ENCODE results near the gene MYO7B. TPM values are rescaled to one million over a fixed set of nuclear protein-coding genes. Genes with fewer than 3 reads are reported as not detected.

MYO7B gene
- polyA plus RNA-seq, 2 of the 4 experiments (the other 2 are of a cell fraction): 0.04 to 0.09 TPM

DNA sequence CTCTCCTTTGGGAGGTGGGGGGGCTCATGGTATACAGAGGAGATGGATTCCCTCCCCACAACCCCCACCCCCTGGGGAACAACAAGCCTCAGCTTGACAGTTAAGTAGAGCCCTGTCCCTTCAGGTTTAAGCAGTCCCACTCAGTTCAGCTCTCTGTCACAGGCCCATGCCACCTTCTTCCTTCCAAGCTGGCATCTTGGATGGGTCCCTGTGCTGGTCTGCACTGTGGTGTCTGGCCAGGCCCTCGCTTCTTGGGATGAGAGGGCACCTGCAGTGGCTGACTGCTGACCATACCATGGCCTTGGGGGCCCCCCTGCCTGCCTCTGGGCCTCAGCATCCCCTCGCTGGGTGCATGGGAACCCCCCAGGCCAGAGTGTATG, 90.1 kb downstream of the MYO7B start:
- Histone ChIP-seq H3K4me1 (peaks cover 5% of the 10 kb centered on the region; the same call in 2 of the 3 replicates), H3K27ac (no peak overlapping the region), H3K9me3 (no peaks in the 10 kb centered on the region), H3K4me3 (no peak overlapping the region), H3K4me2 (no peak overlapping the region)
- ChIA-PET CTCF (interaction anchor here (1.0 to 1.7 kb wide), 2 partner anchors 12 to 24 kb away, joined by 3 to 8 read pairs; no protein-coding TSS in a partner anchor), POLR2A (no interaction called here)
- DNase-seq (ENCODE audit: low read depth in 1 of 2, low spot score in 1 of 2): no peak
- ATAC-seq: no peak
- WGBS (ENCODE audit: missing lambda C conversion rate): 71% methylated on average over 2 of the region's 2 CpGs
- FAIRE-seq: no peak
- no peak for TF ChIP-seq RNF2 (IDR thresholded peaks at IDR 0.05; ENCODE audit: borderline replicate concordance, low read depth)
- TF ChIP-seq, protein P1, sequence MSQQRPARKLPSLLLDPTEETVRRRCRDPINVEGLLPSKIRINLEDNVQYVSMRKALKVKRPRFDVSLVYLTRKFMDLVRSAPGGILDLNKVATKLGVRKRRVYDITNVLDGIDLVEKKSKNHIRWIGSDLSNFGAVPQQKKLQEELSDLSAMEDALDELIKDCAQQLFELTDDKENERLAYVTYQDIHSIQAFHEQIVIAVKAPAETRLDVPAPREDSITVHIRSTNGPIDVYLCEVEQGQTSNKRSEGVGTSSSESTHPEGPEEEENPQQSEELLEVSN (IDR thresholded peaks at IDR 0.05; ENCODE audit: borderline replicate concordance, low read depth): no peak
- no peak for TF ChIP-seq RCOR1 (IDR thresholded peaks at IDR 0.05; ENCODE audit: low read depth, low read length)
- TF ChIP-seq SMC3 (IDR thresholded peaks at IDR 0.05): no peak
- no peak for TF ChIP-seq MAFK (IDR thresholded peaks at IDR 0.05; ENCODE audit: partially characterized antibody)
- TF ChIP-seq, protein P2, sequence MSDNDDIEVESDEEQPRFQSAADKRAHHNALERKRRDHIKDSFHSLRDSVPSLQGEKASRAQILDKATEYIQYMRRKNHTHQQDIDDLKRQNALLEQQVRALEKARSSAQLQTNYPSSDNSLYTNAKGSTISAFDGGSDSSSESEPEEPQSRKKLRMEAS (IDR thresholded peaks at IDR 0.05): no peak
- no peak for TF ChIP-seq RAD21 (conservative IDR thresholded peaks at IDR 0.05 in 1 of 2, IDR thresholded peaks at IDR 0.05 in 1 of 2)

DNA sequence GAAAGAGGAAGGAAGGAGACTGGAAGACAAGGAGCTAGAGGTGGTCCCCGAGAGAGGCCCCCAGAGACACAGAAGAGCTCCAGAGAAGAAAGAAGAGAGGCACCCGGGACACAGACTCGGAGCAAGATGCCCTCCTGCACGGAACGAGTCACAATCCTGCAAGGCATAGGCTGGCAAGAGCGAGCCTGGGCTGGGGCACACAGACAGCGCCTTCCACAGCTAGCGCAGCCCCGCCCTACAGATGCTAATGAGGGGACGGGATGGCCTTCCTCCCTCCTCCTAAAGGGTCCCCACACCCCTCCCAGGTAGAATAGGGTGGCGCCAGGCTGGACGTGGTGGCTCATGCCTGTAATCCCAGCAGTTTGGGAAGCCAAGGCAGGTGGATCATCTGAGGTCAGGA, 90.7 kb downstream of the MYO7B start:
- no peak overlapping the region for H3K27ac ChIP-seq
- FAIRE-seq: no peak
- no peak for TF ChIP-seq POLR2A (IDR thresholded peaks at IDR 0.05; ENCODE audit: low read length)
- TF ChIP-seq FOXS1 (CRISPR knock-in tag; IDR thresholded peaks at IDR 0.05): no peak
- TF ChIP-seq SREBF2 (IDR thresholded peaks at IDR 0.05): no peak
- TF ChIP-seq, protein P3, sequence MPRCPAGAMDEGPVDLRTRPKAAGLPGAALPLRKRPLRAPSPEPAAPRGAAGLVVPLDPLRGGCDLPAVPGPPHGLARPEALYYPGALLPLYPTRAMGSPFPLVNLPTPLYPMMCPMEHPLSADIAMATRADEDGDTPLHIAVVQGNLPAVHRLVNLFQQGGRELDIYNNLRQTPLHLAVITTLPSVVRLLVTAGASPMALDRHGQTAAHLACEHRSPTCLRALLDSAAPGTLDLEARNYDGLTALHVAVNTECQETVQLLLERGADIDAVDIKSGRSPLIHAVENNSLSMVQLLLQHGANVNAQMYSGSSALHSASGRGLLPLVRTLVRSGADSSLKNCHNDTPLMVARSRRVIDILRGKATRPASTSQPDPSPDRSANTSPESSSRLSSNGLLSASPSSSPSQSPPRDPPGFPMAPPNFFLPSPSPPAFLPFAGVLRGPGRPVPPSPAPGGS (IDR thresholded peaks at IDR 0.05): no peak
- 62% methylated on average over 10 of the region's 12 CpGs for WGBS (ENCODE audit: missing lambda C conversion rate)
- no peak for ATAC-seq
- no peak overlapping the region for H3K4me3 ChIP-seq
- CTCF ChIA-PET: interaction anchor here (1.7 kb wide), 1 partner anchor 23 kb away, joined by 8 read pairs; no protein-coding TSS in a partner anchor
- no peak for DNase-seq (ENCODE audit: low read depth in 1 of 2, low spot score in 1 of 2)
- no peak overlapping the region for H3K4me2 ChIP-seq
- peaks cover 5% of the 10 kb centered on the region; the same call in 2 of the 3 replicates for H3K4me1 ChIP-seq
- POLR2A ChIA-PET: no interaction called here
- no peaks in the 10 kb centered on the region for H3K9me3 ChIP-seq

DNA sequence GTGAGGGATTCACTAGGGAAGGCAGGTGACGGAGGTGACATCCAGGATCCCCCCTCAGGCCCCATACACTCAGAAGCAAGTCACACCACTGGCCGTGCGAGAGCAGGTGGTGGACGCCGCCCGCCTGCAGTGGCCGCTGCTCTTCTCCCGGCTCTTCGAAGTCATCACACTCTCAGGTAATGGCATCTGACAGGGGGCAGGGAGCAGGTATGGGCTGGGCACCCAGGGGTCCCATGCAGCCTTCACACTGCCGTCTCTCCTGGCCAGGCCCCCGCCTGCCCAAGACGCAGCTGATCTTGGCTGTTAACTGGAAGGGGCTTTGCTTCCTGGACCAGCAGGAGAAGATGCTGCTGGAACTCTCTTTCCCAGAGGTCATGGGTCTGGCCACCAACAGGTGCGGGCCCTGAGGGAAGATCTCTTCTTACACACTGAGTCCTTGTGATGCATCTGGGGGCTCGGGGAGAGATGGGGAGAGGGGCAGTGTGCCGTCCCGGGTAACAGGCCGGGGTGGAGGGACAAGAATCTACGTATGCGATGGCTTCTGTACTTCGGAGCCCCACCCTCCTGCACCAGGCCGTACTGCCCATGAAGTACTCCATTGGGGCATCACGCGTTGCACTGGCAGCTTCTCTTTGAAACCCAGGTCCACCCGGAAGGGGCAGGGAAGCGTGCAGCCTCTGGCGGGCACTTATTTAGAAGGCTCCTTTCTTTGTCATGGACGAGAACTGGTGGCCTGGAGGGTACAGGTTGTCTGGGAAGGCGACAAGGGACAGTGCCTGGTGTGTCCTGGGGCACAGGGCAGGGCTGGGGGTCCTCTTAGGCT, 91.6 kb downstream of the MYO7B start:
- TF ChIP-seq FOSL2 (IDR thresholded peaks at IDR 0.05) (no peak), FOSL2 (CRISPR knock-in tag; IDR thresholded peaks at IDR 0.05) (no peak), SMC3 (IDR thresholded peaks at IDR 0.05) (no peak), EHF (CRISPR knock-in tag; IDR thresholded peaks at IDR 0.05) (no peak), JUNB (IDR thresholded peaks at IDR 0.05) (no peak), RARB (CRISPR knock-in tag; IDR thresholded peaks at IDR 0.05) (no peak), FOXS1 (CRISPR knock-in tag; IDR thresholded peaks at IDR 0.05) (no peak), POLR2A (IDR thresholded peaks at IDR 0.05; ENCODE audit: low read length) (no peak), FOSB (CRISPR knock-in tag; IDR thresholded peaks at IDR 0.05) (no peak), NPAS2 (CRISPR knock-in tag; IDR thresholded peaks at IDR 0.05; ENCODE audit: borderline replicate concordance) (no peak), EP300 (IDR thresholded peaks at IDR 0.05) (no peak), ZC3H11A (IDR thresholded peaks at IDR 0.05) (no peak), KDM1A (IDR thresholded peaks at IDR 0.05; ENCODE audit: low read depth) (no peak), ZSCAN20 (CRISPR knock-in tag; IDR thresholded peaks at IDR 0.05) (no peak), MAFK (IDR thresholded peaks at IDR 0.05; ENCODE audit: partially characterized antibody) (no peak), HEYL (CRISPR knock-in tag; IDR thresholded peaks at IDR 0.05) (no peak)
- TF ChIP-seq, protein P4, sequence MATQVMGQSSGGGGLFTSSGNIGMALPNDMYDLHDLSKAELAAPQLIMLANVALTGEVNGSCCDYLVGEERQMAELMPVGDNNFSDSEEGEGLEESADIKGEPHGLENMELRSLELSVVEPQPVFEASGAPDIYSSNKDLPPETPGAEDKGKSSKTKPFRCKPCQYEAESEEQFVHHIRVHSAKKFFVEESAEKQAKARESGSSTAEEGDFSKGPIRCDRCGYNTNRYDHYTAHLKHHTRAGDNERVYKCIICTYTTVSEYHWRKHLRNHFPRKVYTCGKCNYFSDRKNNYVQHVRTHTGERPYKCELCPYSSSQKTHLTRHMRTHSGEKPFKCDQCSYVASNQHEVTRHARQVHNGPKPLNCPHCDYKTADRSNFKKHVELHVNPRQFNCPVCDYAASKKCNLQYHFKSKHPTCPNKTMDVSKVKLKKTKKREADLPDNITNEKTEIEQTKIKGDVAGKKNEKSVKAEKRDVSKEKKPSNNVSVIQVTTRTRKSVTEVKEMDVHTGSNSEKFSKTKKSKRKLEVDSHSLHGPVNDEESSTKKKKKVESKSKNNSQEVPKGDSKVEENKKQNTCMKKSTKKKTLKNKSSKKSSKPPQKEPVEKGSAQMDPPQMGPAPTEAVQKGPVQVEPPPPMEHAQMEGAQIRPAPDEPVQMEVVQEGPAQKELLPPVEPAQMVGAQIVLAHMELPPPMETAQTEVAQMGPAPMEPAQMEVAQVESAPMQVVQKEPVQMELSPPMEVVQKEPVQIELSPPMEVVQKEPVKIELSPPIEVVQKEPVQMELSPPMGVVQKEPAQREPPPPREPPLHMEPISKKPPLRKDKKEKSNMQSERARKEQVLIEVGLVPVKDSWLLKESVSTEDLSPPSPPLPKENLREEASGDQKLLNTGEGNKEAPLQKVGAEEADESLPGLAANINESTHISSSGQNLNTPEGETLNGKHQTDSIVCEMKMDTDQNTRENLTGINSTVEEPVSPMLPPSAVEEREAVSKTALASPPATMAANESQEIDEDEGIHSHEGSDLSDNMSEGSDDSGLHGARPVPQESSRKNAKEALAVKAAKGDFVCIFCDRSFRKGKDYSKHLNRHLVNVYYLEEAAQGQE (IDR thresholded peaks at IDR 0.05): no peak
- TF ChIP-seq, protein P5, sequence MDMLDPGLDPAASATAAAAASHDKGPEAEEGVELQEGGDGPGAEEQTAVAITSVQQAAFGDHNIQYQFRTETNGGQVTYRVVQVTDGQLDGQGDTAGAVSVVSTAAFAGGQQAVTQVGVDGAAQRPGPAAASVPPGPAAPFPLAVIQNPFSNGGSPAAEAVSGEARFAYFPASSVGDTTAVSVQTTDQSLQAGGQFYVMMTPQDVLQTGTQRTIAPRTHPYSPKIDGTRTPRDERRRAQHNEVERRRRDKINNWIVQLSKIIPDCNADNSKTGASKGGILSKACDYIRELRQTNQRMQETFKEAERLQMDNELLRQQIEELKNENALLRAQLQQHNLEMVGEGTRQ (IDR thresholded peaks at IDR 0.05): no peak
- TF ChIP-seq, protein P6, sequence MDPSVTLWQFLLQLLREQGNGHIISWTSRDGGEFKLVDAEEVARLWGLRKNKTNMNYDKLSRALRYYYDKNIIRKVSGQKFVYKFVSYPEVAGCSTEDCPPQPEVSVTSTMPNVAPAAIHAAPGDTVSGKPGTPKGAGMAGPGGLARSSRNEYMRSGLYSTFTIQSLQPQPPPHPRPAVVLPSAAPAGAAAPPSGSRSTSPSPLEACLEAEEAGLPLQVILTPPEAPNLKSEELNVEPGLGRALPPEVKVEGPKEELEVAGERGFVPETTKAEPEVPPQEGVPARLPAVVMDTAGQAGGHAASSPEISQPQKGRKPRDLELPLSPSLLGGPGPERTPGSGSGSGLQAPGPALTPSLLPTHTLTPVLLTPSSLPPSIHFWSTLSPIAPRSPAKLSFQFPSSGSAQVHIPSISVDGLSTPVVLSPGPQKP (IDR thresholded peaks at IDR 0.05; ENCODE audit: low read depth, low read length): no peak
- H3K4me2 ChIP-seq: no peak overlapping the region
- peaks cover 5% of the 10 kb centered on the region; the same call in 2 of the 3 replicates for H3K4me1 ChIP-seq
- no peaks in the 10 kb centered on the region for H3K9me3 ChIP-seq
- no peak for FAIRE-seq
- 77% methylated on average over 25 of the region's 28 CpGs for WGBS (ENCODE audit: missing lambda C conversion rate)
- CTCF ChIA-PET: no interaction called here
- no peak for DNase-seq (ENCODE audit: low read depth in 1 of 2, low spot score in 1 of 2)
- POLR2A ChIA-PET: no interaction called here
- H3K27ac ChIP-seq: no peak overlapping the region
- ATAC-seq: no peak
- H3K4me3 ChIP-seq: no peak overlapping the region

All from A549 (cell line).